NCI-H460 (cell line): ENCODE results near the gene CYP2R1. TPM values are rescaled to one million over a fixed set of nuclear protein-coding genes. Genes with fewer than 3 reads are reported as not detected.
A peak's percentile ranks its signal among the peaks of the same experiment; 100 is the strongest.
"Not testable (repeated sequence)": the region's sequence is repeated elsewhere in the genome, so short reads cannot be mapped to it uniquely, and the experiment has no call there.

Source experiments
- DNase-seq: peaks from one replicate; pipeline ENCODE4 v3.0.0-alpha.2; 2016; ENCODE audit warnings: low read depth; ENCODE audit errors: extremely low read depth
- total RNA-seq: library from RNA; depleted of rRNA; stranded (reverse); fragments of >200 nt; shearing (Covaris generic); gene quantifications from 2 replicates; pipeline ENCODE4 v1.2.3, GENCODE V29; 2014

CYP2R1 gene
- total RNA-seq, 1 experiment from 2014 or later, result 26.1 TPM

DNA sequence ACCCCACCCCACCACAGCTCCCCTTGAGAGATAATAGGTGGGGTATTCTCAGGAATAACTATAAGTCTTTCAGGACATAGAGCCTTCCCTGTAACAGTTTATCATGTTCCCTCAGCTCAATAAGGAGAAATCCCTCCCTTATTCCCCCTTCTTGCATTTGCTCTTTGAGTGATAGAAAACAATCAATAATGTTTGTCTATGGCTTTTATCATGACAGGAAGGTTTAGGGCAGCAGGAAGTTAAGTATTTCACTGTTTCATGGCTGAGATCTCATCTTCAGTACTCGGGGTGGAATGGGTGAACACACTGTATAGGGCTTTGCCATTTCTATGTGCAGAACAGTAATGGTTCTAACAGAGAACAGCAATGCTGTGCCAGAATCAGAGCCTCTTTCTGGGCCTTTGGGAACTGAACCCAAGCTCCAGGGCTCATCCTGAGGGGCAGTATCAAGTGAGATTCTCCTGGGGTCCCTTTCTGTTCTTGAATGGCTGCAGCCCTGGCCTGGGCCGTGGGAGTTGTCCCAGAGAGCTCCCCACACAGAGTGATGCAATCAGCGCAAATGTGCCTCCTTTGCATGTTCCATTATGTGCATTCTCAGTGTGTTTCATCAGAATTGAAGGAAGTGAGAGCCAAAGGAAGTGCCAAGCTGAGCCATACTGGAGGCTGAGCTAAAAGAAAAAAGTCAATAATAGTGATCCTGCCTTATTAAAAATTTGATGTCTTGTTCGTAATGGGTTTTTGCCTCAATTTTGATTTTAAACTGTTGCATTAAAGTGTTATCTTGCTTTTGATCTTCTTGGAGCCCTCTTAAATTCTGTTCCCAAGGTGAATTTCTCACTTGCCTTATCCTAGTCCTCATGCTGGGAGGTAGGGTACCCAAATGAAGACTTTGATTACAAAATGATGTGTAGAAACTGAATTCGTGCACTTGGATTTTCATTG is 2.9 kb upstream of the CYP2R1 start:
- peak; percentile 81 for DNase-seq

DNA sequence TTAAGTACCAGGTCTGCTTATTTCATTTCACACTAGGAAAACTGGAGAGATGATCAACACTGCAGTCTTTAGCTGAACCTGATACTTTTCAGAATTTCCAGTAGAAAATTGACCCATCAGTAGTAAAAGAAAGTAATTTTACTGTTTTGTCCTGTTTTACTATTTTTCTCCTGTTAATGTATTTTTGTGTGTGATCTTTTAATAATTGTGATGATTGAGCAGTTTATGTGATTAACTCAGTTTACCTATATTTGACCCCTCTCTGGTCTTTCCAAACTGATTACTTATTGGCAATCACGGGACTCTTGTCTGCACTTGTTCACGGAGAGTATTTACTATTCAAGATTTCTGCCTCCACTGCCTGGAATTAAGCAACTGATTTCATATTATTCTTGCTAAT is 546 bp upstream of the CYP2R1 start:
- no peak for DNase-seq

DNA sequence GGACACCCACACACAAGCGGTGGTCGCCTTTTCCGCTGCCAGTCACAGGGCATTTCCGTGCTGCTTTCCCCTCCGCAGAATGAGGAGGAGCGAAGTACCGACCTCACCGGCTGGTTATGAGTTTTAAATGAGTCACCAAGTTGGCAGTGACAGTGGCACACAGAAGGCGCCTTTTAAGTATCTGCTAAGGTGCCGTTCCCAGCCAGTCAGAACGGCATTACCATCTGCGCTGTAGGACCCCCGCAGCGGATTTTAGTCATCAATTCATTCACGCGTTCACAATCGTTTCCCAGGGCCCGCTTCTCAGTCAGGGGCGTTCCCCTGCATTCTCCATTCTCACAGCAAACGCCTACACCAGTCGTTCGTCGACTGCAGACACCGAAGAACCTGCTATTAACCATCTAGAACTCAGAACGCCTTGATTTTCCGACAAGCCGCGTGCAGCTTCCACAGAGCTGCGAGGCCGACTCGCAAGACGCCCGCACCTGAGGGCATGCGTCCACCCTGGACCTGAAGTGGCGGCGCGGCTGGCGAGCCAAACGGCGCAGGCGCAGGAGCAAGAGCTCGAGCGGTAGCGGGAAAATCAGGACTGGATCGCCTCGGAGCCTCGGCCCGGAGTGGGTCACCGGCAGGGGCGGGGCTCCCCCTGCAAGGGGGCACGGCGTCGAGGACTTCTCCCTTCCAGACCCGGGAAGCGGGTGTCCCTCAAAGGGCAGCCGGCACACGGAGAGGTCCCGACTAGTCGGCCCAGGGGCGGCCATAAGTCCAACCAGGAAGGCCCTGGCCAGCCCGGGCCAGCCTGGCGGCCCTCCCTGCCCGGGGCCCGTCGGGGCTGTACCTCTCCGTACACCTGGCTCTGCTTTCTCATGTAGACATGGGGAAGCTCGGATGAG is 642 bp downstream of the CYP2R1 start:
- DNase-seq, result peak; percentile 81

DNA sequence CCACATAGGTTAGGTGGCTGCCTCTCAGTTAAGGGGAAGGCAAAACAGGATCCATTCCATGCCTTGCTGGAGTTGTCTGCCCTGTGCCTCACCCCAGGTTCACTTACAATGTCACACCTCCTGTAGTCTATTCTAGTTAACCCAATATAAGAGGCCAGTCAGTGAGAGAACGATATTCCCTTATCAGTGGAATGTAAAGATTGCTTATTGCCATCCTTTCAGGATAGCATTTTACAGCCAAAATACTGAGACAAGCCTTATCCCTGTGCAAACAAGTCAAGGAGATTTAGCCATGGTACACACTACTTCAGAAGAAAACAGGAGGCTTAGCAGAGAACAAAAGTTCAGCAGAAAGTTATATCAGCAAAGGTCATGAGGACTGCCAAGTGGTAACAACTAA is 5.5 kb downstream of the CYP2R1 start:
- DNase-seq, result no peak

DNA sequence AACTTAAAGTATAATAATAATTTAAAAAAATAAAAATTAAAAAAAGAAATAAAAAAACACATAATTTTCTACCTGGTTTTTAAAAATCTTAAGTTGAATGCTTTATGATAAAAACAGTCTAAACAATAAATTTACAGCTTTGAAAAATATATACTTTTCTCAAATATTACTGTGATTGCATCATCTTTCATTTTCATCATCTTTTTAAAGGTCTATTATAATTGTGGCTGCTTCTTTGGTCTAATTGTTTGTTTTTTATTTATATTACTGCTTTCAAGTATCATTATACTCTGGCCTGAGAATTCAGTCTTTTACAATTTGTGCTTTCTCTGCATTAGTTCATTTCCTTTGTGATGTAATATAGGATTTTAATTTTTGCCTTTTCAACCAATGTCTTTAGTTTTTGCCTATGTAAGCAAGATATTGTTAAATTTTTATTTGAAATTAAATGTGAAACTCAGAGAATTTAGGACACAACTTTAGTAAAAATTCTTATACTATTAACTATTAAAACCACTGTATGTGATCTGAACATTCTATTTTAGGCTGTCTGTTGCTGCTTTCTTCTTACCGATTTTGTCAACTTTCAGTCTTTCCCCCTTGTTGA is 7.3 kb downstream of the CYP2R1 start:
- no peak for DNase-seq

DNA sequence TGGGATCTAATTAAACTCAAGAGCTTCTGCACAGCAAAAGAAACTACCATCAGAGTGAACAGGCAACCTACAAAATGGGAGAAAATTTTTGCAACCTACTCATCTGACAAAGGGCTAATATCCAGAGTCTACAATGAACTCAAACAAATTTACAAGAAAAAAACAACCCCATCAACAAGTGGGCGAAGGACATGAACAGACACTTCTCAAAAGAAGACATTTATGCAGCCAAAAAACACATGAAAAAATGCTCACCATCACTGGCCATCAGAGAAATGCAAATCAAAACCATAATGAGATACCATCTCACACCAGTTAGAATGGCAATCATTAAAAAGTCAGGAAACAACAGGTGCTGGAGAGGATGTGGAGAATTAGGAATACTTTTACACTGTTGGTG is 8.3 kb downstream of the CYP2R1 start:
- DNase-seq, result not testable (repeated sequence)

DNA sequence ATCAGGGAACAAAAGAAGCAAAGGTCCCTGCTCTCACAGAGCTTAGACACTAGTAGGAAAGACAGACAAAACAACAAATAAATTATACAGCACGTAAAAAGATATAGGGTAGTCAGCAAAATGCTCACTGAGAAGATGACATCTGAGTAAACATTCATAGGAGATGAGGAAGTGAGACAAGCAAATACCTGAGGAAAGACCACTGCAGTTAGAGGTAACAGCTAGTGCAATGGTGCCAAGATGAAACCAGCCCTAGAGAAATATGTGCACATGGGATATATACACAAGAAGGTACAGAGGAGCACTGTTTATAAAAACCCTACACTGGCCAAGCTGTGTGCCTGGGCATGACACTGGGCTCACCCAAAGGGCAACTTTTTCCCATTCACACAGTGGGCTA is 9.8 kb downstream of the CYP2R1 start:
- no peak for DNase-seq

DNA sequence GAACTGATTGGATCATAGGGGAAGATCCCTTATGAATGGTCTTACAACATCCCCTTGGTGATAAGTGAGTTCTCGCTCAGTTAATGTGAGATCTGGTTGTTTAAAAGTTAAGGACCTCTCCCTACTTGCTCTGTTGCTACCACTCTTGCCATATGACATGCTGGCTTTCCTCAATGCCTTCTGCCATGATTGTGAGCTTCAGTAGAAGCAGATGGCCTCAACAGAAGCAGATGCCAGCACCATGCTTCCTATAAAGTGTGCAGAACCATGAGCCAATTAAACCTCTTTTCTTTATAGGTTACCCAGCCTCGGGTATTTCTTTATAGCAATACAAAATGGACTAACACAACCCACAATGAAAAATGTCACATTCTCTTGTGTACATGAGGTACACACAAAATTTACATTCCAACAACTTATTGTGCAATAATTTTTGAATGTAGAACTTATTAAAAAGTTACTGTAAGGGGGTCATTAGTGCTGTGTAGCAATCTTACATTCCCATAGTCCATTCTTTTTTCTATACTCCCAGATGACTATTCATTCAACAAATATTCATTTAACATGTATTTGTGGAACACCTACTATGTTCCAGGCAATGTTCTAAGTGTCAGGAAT is 10.3 kb downstream of the CYP2R1 start:
- no peak for DNase-seq

DNA sequence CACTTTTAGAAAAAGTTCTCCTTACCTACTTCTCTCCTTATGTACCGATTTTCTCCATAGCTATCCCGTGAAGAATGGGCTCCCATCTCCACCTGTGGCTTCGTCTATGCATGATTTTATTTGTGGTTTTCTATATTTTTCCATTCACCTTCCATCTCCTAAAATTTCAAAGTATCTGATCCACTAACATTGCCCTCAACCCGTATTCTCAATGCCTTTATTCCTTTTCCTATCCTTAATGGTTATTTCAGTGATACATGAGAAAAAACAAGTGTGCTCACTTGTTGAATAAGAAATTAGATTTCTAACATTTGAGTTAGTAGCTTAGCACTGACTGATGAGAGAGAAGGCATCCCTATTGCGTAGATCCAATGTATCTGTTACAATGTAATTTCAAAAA is 16.9 kb downstream of the CYP2R1 start:
- no peak for DNase-seq

DNA sequence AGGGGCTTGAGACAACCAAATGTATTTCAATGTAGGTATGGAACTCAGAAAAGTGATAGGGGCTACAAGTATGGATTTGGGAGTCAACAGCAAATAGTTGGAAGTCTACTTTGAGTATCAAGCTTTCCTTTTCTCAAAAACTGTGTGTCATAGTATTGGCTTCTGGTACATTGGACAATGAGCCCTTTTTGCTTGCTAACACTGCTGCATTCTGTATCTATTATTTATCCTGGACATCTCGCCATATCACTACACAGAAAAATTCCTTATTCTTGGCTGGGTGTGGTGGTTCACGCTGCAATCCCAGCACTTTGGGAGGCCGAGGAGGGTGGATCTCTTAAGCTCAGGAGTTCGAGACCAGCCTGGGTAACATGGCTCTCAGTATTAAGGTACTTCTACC is 18.4 kb downstream of the CYP2R1 start:
- DNase-seq, result no peak

DNA sequence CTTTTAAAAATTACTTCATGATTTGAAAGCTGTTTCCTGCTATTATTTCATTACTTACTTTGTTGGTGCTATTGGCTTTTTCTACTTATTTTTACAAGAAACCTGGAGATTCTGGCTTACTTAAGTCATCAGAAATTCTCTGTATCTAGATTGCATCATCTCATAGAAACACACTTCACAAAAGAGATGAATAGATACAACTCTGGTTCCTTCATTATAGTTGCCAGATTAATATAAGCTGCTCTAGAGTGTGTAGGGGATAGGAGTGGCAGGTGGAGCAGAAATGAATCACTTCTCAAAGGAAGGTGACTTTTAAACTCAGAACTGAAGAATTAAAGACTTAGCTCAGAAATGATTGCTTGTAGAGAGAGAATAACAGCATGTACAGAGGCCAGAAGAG is 20.0 kb downstream of the CYP2R1 start:
- DNase-seq, result no peak

DNA sequence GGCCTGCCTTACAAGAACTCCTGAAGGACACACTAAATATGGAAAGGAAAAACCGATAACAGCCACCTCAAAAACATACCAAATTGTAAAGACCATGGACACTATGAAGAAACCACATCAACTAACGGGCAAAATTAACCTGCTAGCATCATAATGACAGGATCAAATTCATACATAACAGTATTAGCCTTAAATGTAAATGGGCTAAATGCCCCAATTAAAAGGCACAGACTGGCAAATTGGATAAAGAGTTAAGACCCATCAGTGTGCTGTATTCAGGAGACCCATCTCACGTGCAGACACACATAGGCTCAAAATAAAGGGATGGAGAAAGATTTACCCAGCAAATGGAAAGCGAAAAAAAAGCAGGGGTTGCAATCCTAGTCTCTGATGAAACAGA is 28.3 kb downstream of the CYP2R1 start:
- DNase-seq, result not testable (repeated sequence)

DNA sequence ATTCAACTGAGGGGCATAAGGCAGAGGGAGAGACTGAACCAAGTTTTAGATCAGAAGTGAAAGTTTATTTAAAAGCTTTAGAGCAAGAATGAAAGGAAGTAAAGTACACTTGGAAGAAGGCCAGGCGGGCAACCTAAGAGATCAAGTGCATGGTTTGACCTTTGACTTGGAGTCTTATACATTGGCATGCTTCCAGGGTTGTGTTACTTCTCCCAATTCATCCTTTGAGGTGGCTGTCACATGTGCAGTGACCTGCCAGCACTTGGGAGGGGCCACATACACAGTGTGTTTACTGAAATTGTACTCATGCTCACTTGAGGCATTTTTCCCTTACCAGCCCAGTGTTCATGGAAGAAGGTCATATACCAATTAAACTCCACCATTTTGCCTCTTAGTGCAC is 30.4 kb downstream of the CYP2R1 start:
- no peak for DNase-seq

DNA sequence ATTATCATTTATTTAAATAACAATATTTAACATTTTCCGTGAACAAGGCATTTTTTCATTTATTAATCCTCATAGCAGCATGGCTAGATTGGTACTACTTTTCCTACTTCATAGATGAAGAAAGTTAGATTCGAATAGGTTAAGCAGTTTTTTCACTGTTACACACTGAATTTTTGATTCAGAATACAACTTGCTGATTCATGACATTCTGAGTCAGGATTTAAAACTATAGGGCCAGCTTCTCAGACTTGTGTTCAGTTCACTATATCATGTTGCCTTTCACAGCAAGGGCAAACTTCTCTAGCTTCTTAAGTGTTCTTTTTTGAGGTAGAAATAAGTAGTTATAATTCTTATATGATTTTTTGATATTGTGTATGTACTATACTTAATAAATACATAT is 31.5 kb downstream of the CYP2R1 start:
- DNase-seq, result no peak

DNA sequence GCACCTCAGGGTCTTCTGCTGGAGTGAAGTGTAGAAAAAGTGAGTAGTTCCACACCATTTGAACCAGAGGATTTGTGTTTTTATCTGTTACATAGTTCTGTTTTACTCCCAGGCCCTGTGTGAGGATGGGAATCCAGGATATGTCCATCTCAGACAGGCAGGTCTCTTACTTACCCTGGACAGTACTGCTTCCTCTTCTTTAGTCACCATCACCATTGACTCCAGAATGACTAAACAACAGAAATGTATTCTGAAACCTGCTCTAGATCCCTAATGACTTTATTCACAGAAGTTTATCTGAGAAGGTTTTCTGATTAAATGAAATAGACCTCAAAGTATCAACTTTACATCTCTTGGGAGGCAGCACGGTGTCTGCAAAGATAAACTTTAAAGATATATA is 33.6 kb downstream of the CYP2R1 start:
- no peak for DNase-seq

DNA sequence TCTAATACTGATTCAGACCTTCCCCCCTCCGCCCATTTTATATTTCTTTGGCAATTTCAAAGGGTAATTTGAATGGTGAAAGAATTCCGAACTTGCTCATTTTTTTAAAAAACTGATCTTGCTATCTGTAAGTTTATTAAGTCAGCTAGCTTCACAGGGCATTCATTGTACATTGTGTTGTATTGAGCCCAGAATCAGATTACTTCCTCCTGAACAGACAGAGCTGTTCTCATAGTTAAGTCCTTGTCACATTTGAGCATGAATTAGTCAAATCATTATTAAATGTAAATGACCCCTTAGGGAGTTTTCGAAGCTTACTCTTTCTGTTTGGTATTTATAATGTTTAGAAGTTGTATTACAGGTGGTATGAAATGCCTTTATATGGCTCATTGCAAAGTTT is 34.4 kb downstream of the CYP2R1 start:
- DNase-seq, result no peak

DNA sequence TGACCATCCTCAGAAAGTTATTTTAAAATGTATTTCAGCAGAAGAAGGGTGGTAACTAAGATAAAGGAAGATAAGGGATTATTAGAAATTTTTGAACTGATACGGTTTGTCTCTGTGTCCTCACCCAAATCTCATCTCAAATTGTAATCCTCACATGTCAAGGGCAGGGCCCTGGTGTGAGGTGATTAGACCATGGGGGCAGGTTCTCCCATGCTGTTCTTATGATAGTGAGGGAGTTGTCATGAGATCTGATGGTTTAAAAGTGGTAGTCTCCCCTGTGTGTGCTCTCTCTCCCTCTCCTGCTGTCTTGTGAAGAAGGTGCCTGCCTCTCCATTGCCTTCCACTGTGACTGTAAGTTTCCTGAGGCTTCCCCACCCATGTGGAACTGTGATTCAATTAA is 36.1 kb downstream of the CYP2R1 start:
- DNase-seq, result no peak

DNA sequence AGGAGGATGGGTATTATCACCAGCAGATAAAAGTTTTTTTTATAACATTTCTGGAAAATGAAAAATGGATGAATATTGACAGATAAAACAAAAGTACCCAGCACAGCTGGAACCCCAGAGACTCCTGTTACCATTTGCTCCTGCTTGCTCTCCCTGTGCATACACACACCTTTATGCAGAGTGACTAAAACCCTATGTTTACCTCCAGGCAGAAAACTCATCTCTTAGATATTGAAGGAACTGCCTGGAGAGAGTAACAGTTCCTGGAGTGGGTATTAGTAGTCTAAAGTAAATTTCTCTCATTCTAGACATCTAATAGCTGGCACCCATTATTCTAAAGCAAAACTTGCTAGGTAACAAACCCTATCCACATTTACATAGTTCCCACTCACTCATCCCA is 38.0 kb downstream of the CYP2R1 start:
- DNase-seq, result no peak

DNA sequence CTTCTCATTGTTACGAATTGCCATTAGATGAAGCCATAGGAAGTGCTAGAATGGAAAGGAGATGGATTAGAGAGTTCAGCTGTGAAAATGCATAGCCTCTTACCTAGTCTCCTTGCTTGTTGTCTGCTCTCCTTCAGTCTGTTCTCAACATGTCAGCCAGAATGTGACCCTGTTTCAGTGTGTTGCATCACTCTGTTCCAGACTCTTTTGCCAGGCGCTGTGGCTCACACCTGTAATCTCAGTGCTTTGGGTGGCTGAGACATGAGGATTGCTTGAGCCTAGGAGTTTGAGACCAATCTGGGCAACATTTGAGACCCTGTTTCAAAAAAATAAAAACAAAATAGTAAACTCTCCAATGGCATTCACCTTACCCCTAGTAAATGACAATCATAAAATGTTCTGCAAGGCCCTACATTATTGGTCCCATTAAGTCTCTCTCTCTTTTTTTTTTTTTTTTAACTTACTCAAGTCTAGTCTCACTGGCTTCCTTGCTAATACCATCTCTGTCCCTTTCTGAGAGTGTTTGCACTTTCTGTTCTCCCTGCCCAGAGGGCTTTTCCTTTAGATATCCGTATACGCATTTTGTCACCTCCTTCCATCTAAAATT is 39.4 kb downstream of the CYP2R1 start:
- peak; percentile 47 for DNase-seq

DNA sequence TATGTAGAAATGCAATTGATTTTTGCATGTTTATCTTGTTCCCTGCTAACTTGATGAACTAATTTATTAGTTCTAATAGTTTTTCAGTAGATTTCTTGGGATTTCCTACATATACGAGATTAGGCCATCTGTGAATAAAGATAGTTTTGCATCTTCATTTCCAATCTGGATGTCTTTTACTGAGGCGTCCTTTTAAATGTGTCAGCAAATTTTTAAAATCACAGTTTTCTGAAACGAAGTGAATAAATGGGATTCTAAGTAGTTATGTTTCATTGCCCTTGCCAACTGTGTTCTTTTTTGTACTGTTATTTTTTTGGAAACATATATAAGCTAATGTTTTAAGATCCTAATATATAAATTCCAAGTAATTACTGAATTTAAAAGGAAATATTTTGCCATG is 50.0 kb downstream of the CYP2R1 start:
- DNase-seq, result no peak
